ENCODE results near the gene XYLB.

The XYLB gene

GRCh38 chr3:38367779-38368178 lies 21.2 kb downstream of the XYLB start:
- no peaks in the 10 kb centered on the region for H3K4me1 ChIP-seq (ENCODE audit: low read depth, poor library complexity, severe bottlenecking)
- no peaks in the 10 kb centered on the region for H4K20me1 ChIP-seq (ENCODE audit: insufficient read depth)
- no peak overlapping the region for H2AFZ ChIP-seq (ENCODE audit: low read depth)
- no peaks in the 10 kb centered on the region for H3K27me3 ChIP-seq (ENCODE audit: insufficient read depth, low read depth)
- H3K36me3 ChIP-seq (ENCODE audit: insufficient read depth): no peaks in the 10 kb centered on the region
- no peak overlapping the region for H3K4me3 ChIP-seq (IDR thresholded peaks at IDR 0.05; ENCODE audit: insufficient read depth, low read depth, low read length)
- no peak overlapping the region for H3K9ac ChIP-seq
- no peaks in the 10 kb centered on the region for H3K79me2 ChIP-seq (ENCODE audit: insufficient read depth, low read depth)
- H3K4me2 ChIP-seq: no peak overlapping the region
- TF ChIP-seq, protein P1, sequence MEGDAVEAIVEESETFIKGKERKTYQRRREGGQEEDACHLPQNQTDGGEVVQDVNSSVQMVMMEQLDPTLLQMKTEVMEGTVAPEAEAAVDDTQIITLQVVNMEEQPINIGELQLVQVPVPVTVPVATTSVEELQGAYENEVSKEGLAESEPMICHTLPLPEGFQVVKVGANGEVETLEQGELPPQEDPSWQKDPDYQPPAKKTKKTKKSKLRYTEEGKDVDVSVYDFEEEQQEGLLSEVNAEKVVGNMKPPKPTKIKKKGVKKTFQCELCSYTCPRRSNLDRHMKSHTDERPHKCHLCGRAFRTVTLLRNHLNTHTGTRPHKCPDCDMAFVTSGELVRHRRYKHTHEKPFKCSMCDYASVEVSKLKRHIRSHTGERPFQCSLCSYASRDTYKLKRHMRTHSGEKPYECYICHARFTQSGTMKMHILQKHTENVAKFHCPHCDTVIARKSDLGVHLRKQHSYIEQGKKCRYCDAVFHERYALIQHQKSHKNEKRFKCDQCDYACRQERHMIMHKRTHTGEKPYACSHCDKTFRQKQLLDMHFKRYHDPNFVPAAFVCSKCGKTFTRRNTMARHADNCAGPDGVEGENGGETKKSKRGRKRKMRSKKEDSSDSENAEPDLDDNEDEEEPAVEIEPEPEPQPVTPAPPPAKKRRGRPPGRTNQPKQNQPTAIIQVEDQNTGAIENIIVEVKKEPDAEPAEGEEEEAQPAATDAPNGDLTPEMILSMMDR (conservative IDR thresholded peaks at IDR 0.05; ENCODE audit: low read depth, low read length): no peak
- no peak overlapping the region for H3K27ac ChIP-seq

GRCh38 chr3:38368238-38368637 lies 21.7 kb downstream of the XYLB start:
- Histone ChIP-seq H3K27me3 (ENCODE audit: insufficient read depth, low read depth) (no peaks in the 10 kb centered on the region), H3K4me3 (IDR thresholded peaks at IDR 0.05; ENCODE audit: insufficient read depth, low read depth, low read length) (no peak overlapping the region), H3K9ac (no peak overlapping the region), H4K20me1 (ENCODE audit: insufficient read depth) (no peaks in the 10 kb centered on the region), H3K79me2 (ENCODE audit: insufficient read depth, low read depth) (no peaks in the 10 kb centered on the region), H3K36me3 (ENCODE audit: insufficient read depth) (no peaks in the 10 kb centered on the region), H3K4me2 (no peak overlapping the region), H3K4me1 (ENCODE audit: low read depth, poor library complexity, severe bottlenecking) (no peaks in the 10 kb centered on the region), H2AFZ (ENCODE audit: low read depth) (no peak overlapping the region), H3K27ac (no peak overlapping the region)
- TF ChIP-seq, protein P1 (conservative IDR thresholded peaks at IDR 0.05; ENCODE audit: low read depth, low read length): no peak

DNA sequence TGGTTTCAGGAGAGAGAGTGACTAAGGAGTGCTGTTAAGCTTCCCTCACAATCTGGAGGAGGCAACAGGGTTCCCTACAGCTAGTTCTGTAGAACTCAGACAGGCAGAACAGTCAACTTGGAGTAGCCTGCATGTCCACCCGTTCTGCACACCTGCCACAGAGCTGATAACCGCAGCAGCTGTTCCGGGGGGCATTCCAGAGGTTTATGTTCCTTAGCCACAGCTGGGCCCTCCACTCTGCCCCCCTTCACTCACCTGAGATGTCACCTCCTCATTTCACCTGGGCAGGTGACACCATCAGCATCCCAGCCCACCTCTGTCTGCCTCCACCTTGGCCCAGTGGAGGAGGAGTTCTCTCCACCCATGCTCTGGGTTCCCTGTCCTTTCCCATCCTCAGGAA lies 22.6 kb downstream of the XYLB start:
- Histone ChIP-seq H2AFZ (ENCODE audit: low read depth) (no peak overlapping the region), H3K4me3 (IDR thresholded peaks at IDR 0.05; ENCODE audit: insufficient read depth, low read depth, low read length) (no peak overlapping the region), H3K36me3 (ENCODE audit: insufficient read depth) (no peaks in the 10 kb centered on the region), H3K9ac (no peak overlapping the region), H3K4me2 (no peak overlapping the region), H3K4me1 (ENCODE audit: low read depth, poor library complexity, severe bottlenecking) (no peaks in the 10 kb centered on the region), H3K27me3 (ENCODE audit: insufficient read depth, low read depth) (no peaks in the 10 kb centered on the region), H3K79me2 (ENCODE audit: insufficient read depth, low read depth) (no peaks in the 10 kb centered on the region), H3K27ac (no peak overlapping the region), H4K20me1 (ENCODE audit: insufficient read depth) (no peaks in the 10 kb centered on the region)
- TF ChIP-seq, protein P1 (conservative IDR thresholded peaks at IDR 0.05; ENCODE audit: low read depth, low read length): no peak

DNA sequence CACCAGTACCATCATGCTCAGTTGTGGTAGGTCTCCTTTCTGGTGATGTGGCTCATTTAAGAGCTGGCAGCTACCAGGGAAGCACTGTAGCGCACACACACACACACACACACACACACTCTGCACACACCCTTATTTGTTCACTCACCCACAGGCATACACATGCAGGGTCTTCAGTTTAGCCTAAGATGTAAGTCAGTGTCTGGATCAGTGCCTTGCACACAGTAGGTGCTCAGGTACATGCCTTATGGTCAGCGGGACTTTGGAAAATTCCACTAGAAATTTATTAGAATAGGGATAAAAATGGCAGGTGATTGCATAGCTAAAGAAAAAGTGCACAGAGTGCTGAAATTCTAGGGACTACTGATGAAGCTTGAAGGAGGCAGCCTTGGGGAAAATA lies 23.6 kb downstream of the XYLB start:
- H2AFZ ChIP-seq (ENCODE audit: low read depth): no peak overlapping the region
- no peaks in the 10 kb centered on the region for H3K27me3 ChIP-seq (ENCODE audit: insufficient read depth, low read depth)
- H3K9ac ChIP-seq: no peak overlapping the region
- H4K20me1 ChIP-seq (ENCODE audit: insufficient read depth): no peaks in the 10 kb centered on the region
- H3K4me1 ChIP-seq (ENCODE audit: low read depth, poor library complexity, severe bottlenecking): no peaks in the 10 kb centered on the region
- H3K27ac ChIP-seq: no peak overlapping the region
- H3K4me2 ChIP-seq: no peak overlapping the region
- H3K36me3 ChIP-seq (ENCODE audit: insufficient read depth): no peaks in the 10 kb centered on the region
- H3K79me2 ChIP-seq (ENCODE audit: insufficient read depth, low read depth): no peaks in the 10 kb centered on the region
- TF ChIP-seq, protein P1 (conservative IDR thresholded peaks at IDR 0.05; ENCODE audit: low read depth, low read length): no peak
- H3K4me3 ChIP-seq (IDR thresholded peaks at IDR 0.05; ENCODE audit: insufficient read depth, low read depth, low read length): no peak overlapping the region

Data from KMS-11 (cell line).